ENCODE data around the gene PPFIA4. TPM values are rescaled to one million over a fixed set of nuclear protein-coding genes. Genes with fewer than 3 reads are reported as not detected.

The PPFIA4 gene
- total and polyA plus RNA-seq, 2 donors (not counting 3 experiments of a cell fraction or from before 2014, with no cell fraction given), result 0.17 to 0.22 TPM

DNA sequence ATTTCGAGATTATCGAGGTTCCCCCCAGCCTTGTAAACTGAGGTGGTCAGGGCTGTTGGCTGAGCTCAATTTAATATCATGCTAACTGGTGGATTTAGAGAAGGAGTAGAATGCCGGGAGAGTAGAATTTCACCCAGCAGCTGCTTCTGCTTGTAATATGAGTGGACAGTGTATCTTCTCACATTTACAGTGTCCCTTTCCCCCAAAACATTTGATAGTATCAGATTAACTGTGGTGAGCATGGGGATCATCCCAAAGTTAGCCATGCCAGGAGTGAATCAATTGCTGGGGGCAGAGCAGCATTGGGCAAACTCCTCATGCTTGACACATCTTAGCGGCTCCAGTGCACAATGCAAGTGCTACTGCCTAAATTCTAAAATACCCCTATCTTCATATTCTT lies 9.2 kb upstream of the PPFIA4 start:
- H3K79me2 ChIP-seq (ENCODE audit: control insufficient read depth, insufficient read depth, low read length), result peaks cover 6% of the 10 kb centered on the region
- H3K4me1 ChIP-seq (ENCODE audit: control insufficient read depth, extremely low read depth, insufficient read depth, low read length), result no peaks in the 10 kb centered on the region
- POLR2A ChIA-PET, result no interaction called here
- no peak overlapping the region for H3K4me2 ChIP-seq (ENCODE audit: insufficient read depth, low read length)
- no TSS peak for BruUV-seq (replicated peaks)
- H3K36me3 ChIP-seq (ENCODE audit: control insufficient read depth in 2 of 2, extremely low read depth in 1 of 2, insufficient read depth in 2 of 2, low read length in 2 of 2), result peaks cover 33 to 38% of the 10 kb centered on the region in 2 experiments
- intact Hi-C loops (cut with micrococcal nuclease), result no loop called here
- DNase-seq (ENCODE audit: low read depth, low spot score) (no peak), FAIRE-seq (no peak)
- H3K4me3 ChIP-seq (replicated peaks in 1 of 3; ENCODE audit: insufficient read depth in 1 of 3, low read depth in 1 of 3, low read length in 3 of 3), result no peak overlapping the region
- no peak overlapping the region for H3K9ac ChIP-seq (replicated peaks; ENCODE audit: extremely low read depth, insufficient read depth, low read length)
- H3K9me1 ChIP-seq (replicated peaks; ENCODE audit: control insufficient read depth, extremely low read depth, insufficient read depth, low read length), result no peaks in the 10 kb centered on the region
- TF ChIP-seq JUN (IDR thresholded peaks at IDR 0.05; ENCODE audit: borderline replicate concordance, insufficient read depth, insufficient read length, low read depth) (no peak), GATA2 (IDR thresholded peaks at IDR 0.05; ENCODE audit: insufficient read depth, insufficient read length, low read depth, low read length) (no peak), POLR2A (IDR thresholded peaks at IDR 0.05; ENCODE audit: low read depth, low read length) (no peak)
- TF ChIP-seq, protein P1, sequence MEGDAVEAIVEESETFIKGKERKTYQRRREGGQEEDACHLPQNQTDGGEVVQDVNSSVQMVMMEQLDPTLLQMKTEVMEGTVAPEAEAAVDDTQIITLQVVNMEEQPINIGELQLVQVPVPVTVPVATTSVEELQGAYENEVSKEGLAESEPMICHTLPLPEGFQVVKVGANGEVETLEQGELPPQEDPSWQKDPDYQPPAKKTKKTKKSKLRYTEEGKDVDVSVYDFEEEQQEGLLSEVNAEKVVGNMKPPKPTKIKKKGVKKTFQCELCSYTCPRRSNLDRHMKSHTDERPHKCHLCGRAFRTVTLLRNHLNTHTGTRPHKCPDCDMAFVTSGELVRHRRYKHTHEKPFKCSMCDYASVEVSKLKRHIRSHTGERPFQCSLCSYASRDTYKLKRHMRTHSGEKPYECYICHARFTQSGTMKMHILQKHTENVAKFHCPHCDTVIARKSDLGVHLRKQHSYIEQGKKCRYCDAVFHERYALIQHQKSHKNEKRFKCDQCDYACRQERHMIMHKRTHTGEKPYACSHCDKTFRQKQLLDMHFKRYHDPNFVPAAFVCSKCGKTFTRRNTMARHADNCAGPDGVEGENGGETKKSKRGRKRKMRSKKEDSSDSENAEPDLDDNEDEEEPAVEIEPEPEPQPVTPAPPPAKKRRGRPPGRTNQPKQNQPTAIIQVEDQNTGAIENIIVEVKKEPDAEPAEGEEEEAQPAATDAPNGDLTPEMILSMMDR (IDR thresholded peaks at IDR 0.05; ENCODE audit: extremely low read depth in 1 of 2, insufficient read depth in 1 of 2, low read depth in 1 of 2, low read length in 2 of 2), result no peak
- no peaks in the 10 kb centered on the region for H3K27me3 ChIP-seq (ENCODE audit: control insufficient read depth in 2 of 2, insufficient read depth in 2 of 2, low read length in 2 of 2)
- H3K27ac ChIP-seq (ENCODE audit: insufficient read depth, low read depth, low read length), result no peak overlapping the region
- no peaks in the 10 kb centered on the region for H4K20me1 ChIP-seq (replicated peaks; ENCODE audit: control insufficient read depth, extremely low read depth, insufficient read depth, low read length)
- dilution Hi-C loops (cut with MboI; ENCODE audit: extremely low pct_ligation_motif_present, low sequenced_read_pairs), result no loop called here
- H2AFZ ChIP-seq (ENCODE audit: low read depth, low read length), result no peak overlapping the region
- CTCF ChIA-PET, result no interaction called here
- no peaks in the 10 kb centered on the region for H3K9me3 ChIP-seq (replicated peaks; ENCODE audit: control insufficient read depth, insufficient read depth, low read length)

GRCh38 chr1:203017692-203018091 lies 8.6 kb upstream of the PPFIA4 start:
- no peaks in the 10 kb centered on the region for H3K9me1 ChIP-seq (replicated peaks; ENCODE audit: control insufficient read depth, extremely low read depth, insufficient read depth, low read length)
- H3K4me1 ChIP-seq (ENCODE audit: control insufficient read depth, extremely low read depth, insufficient read depth, low read length), result no peaks in the 10 kb centered on the region
- BruUV-seq (replicated peaks), result no TSS peak
- H3K27ac ChIP-seq (ENCODE audit: insufficient read depth, low read depth, low read length), result no peak overlapping the region
- H3K4me3 ChIP-seq (replicated peaks in 1 of 3; ENCODE audit: insufficient read depth in 1 of 3, low read depth in 1 of 3, low read length in 3 of 3), result no peak overlapping the region
- H3K9ac ChIP-seq (replicated peaks; ENCODE audit: extremely low read depth, insufficient read depth, low read length), result no peak overlapping the region
- no peak for TF ChIP-seq MYC (IDR thresholded peaks at IDR 0.05; ENCODE audit: low read depth, low read length)
- TF ChIP-seq JUN (IDR thresholded peaks at IDR 0.05; ENCODE audit: borderline replicate concordance, insufficient read depth, insufficient read length, low read depth), result no peak
- TF ChIP-seq EZH2 (IDR thresholded peaks at IDR 0.05; ENCODE audit: borderline replicate concordance, low read depth, low read length, severe bottlenecking), result no peak
- TF ChIP-seq FOS (IDR thresholded peaks at IDR 0.05; ENCODE audit: borderline replicate concordance, insufficient read depth, low read length), result no peak
- TF ChIP-seq MAX (IDR thresholded peaks at IDR 0.05; ENCODE audit: insufficient read depth, insufficient read length), result no peak
- TF ChIP-seq, protein P1 (IDR thresholded peaks at IDR 0.05; ENCODE audit: extremely low read depth in 1 of 2, insufficient read depth in 1 of 2, low read depth in 1 of 2, low read length in 2 of 2), result no peak
- no peak for TF ChIP-seq POLR2A (IDR thresholded peaks at IDR 0.05; ENCODE audit: low read depth, low read length)
- TF ChIP-seq POLR2AphosphoS5 (IDR thresholded peaks at IDR 0.05; ENCODE audit: insufficient read depth, low read depth, low read length), result no peak
- no peak for TF ChIP-seq GATA2 (IDR thresholded peaks at IDR 0.05; ENCODE audit: insufficient read depth, insufficient read length, low read depth, low read length)
- H2AFZ ChIP-seq (ENCODE audit: low read depth, low read length), result no peak overlapping the region
- peaks cover 28 to 36% of the 10 kb centered on the region in 2 experiments for H3K36me3 ChIP-seq (ENCODE audit: control insufficient read depth in 2 of 2, extremely low read depth in 1 of 2, insufficient read depth in 2 of 2, low read length in 2 of 2)
- POLR2A ChIA-PET, result no interaction called here
- H3K4me2 ChIP-seq (ENCODE audit: insufficient read depth, low read length), result no peak overlapping the region
- dilution Hi-C loops (cut with MboI; ENCODE audit: extremely low pct_ligation_motif_present, low sequenced_read_pairs) (no loop called here), intact Hi-C loops (cut with micrococcal nuclease) (no loop called here)
- no peaks in the 10 kb centered on the region for H3K9me3 ChIP-seq (replicated peaks; ENCODE audit: control insufficient read depth, insufficient read depth, low read length)
- H3K27me3 ChIP-seq (ENCODE audit: control insufficient read depth in 2 of 2, insufficient read depth in 2 of 2, low read length in 2 of 2), result no peaks in the 10 kb centered on the region
- no peaks in the 10 kb centered on the region for H4K20me1 ChIP-seq (replicated peaks; ENCODE audit: control insufficient read depth, extremely low read depth, insufficient read depth, low read length)
- peaks cover 5% of the 10 kb centered on the region for H3K79me2 ChIP-seq (ENCODE audit: control insufficient read depth, insufficient read depth, low read length)
- FAIRE-seq, result no peak
- no peak for DNase-seq (ENCODE audit: low read depth, low spot score)
- CTCF ChIA-PET, result no interaction called here

Measured in endothelial cell of umbilical vein (primary cell).